VCaP (cell line): ENCODE results near the gene RELB.

Experiments used
- H3K27ac ChIP-seq: fragments of 450-650 bp; 2 replicates; pipeline ENCODE4 v1.5.1; 2017
- CTCF ChIP-seq: fragments of 450-650 bp; conservative IDR thresholded peaks from 2 replicates; pipeline ENCODE4 v1.5.1; 2017; ENCODE audit warnings: mild to moderate bottlenecking, moderate library complexity

The RELB gene

DNA sequence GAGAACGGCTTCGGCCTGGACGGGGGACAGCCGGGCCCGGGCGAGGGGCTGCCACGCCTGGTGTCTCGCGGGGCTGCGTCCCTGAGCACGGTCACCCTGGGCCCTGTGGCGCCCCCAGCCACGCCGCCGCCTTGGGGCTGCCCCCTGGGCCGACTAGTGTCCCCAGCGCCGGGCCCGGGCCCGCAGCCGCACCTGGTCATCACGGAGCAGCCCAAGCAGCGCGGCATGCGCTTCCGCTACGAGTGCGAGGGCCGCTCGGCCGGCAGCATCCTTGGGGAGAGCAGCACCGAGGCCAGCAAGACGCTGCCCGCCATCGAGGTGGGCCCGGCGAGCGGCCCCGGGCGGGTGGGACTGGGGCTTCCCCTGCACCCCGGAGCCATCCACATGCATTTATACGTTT is 10.7 kb downstream of the RELB start:
- no peak overlapping the region for H3K27ac ChIP-seq
- TF ChIP-seq CTCF: no peak

DNA sequence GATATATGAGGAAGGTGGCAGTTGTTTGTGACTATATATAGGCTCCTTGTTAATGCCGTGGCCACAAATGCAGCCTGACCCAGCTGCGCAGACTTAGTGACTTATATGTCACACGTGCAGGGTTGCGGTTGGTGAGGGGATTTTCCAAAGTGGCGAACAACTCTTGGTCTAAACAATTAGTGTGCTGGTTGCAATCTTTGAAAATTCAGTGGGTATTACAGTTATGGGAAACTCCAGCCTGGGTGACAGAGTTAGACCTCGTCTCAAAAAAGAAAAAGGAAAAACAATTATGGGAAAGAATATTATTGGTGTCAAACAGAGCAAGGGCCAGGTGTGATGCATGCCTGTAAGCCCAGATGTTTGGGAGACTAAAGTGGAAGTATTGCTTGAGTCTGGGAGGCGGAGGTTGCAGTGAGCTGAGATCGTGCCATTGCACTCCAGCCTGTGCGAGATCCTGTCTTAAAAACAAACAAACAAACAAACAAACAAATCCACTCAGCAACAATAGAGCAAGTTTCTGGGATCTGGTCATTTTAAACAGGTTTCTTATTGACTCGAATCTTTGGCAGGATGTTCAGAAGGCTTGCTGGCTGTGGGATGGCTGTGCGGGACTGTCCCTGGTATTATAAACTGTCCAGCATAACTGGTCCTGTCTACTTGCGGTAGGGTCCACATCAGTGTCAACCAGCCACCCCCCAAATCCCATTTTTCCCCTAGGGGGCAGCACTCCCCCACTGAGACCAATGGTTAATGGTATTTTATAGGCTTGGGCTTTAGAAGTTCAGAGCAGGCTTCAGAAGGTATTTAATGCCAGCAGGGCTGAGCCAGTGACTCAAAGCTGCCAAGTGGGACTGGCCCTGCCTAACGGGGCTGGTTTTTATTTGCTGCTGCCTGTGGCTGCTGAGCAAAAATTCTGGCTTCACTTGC is 15.4 kb downstream of the RELB start:
- H3K27ac ChIP-seq: peak overlapping the region; percentile 35; the same call in 1 of the 2 replicates
- peak; percentile 85 for TF ChIP-seq CTCF

DNA sequence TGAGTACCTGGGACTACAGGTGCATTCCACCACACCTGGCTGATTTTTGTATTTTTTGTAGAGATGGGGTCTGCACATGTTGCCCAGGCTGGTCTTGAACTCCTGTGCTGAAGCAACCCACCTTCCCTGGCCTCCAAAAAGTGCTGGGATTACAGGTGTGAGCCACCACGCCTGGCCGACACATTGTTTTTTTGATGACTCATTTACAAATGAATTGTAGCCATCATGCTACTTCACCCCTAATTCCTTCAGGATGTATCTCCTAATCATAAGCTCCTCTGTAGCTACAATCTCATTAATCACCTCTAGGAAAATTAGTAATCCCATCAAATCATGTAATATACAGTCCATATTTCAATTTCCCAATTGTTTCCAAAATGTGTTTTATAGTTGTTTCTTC is 17.9 kb downstream of the RELB start:
- TF ChIP-seq CTCF: no peak
- no peak overlapping the region for H3K27ac ChIP-seq

DNA sequence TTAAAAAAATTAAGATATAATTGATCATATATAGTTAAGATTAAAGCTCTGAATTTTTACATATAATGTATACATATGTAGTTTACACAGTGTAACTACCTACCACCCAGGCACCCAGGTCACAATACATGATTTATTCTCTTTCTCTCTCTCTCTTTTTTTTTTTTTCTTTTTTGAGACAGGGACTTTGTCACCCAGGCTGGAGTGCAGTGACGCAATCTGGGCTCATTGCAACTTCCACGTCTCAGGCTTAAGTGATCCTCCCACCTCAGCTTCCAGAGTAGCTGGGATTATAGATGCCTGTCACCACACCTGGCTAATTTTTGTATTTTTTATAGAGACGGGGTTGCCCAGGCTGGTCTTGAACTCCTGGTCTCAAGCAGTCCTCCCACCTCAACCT is 18.8 kb downstream of the RELB start:
- no peak overlapping the region for H3K27ac ChIP-seq
- TF ChIP-seq CTCF: no peak

DNA sequence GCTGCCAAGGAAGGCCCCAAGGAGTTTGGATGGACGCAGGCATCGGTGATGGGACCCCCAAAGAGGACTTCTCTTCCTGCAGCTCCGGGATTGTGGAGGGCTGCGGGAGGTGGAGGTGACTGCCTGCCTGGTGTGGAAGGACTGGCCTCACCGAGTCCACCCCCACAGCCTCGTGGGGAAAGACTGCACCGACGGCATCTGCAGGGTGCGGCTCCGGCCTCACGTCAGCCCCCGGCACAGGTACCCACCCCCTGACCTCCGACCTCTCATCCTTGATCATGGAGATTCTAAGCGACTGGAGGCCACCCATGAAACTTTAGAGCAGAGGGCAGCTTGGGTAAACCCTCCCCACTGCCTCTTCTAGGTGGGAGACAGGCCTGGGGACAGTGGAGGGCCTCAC is 20.7 kb downstream of the RELB start:
- TF ChIP-seq CTCF: no peak
- H3K27ac ChIP-seq: no peak overlapping the region

DNA sequence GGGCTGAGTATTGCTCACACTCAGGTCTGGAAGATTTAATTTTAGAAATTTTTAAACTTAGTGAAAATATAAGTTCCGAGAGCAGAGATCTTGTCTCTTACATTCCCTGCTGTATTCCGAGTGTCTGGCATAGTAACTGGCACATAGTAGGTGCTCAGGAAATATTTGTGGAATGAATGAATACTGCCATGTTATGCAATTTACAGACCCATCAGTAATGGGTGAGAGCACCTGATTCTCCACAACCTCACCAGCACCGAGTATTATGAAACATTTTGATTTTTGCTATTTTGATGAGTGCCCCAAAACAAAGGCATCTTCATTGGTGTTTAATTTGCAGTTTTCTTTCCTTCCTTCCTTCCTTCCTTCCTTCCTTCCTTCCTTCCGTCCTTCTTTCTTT is 21.8 kb downstream of the RELB start:
- no peak overlapping the region for H3K27ac ChIP-seq
- no peak for TF ChIP-seq CTCF

DNA sequence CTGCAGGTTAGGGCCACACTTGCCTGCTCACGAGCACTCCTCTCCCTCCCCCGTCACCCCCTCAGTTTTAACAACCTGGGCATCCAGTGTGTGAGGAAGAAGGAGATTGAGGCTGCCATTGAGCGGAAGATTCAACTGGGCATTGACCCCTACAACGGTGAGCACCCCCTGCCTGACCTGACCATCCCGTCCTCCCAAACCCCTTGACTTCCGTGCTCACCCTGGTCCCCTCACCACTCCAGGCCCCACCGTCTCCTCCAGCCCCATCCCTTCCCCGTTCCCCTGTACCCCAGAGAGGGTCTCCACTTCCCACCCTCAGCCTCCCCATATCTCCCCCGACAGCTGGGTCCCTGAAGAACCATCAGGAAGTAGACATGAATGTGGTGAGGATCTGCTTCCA is 24.0 kb downstream of the RELB start:
- no peak overlapping the region for H3K27ac ChIP-seq
- no peak for TF ChIP-seq CTCF
